AG09309 (cell line): ENCODE measurements around the gene SMG1.
"Not testable (repeated sequence)": the region's sequence is repeated elsewhere in the genome, so short reads cannot be mapped to it uniquely, and the experiment has no call there.

Source experiments
- DNase-seq: peaks from one replicate; pipeline ENCODE4 v3.0.0-alpha.2; 2010; ENCODE audit warnings: low read depth
- H3K4me3 ChIP-seq: 2 replicates; pipeline ENCODE4 v1.5.1; 2011; ENCODE audit warnings: mild to moderate bottlenecking, low read depth, low read length, moderate library complexity; ENCODE audit not compliant: control insufficient read depth
- CTCF ChIP-seq: IDR thresholded peaks from 2 replicates; pipeline ENCODE4 v1.5.1; 2011; ENCODE audit warnings: mild to moderate bottlenecking, low read depth, low read length, inconsistent platforms; ENCODE audit not compliant: insufficient read depth, control insufficient read depth; ENCODE audit errors: missing control alignments

Gene SMG1

GRCh38 chr16:18767217-18767616 is 159.0 kb downstream of the SMG1 start:
- not testable (repeated sequence) for H3K4me3 ChIP-seq, DNase-seq

GRCh38 chr16:18762713-18763112 is 163.5 kb downstream of the SMG1 start:
- not testable (repeated sequence) for DNase-seq, H3K4me3 ChIP-seq

- H3K4me3 ChIP-seq, DNase-seq: not testable (repeated sequence)
- peak; percentile 50 for TF ChIP-seq CTCF
Measured at GRCh38 chr16:18759598-18760520, 166.3 kb downstream of the SMG1 start.

- H3K4me3 ChIP-seq, DNase-seq: not testable (repeated sequence)
Measured at GRCh38 chr16:18757960-18758660, 168.1 kb downstream of the SMG1 start.

GRCh38 chr16:18756639-18757038 is 169.6 kb downstream of the SMG1 start:
- not testable (repeated sequence) for H3K4me3 ChIP-seq, DNase-seq
